ENCODE data around the gene ZNF429.

GRCh38 chr19:21487969-21488368 is 17.4 kb upstream of the ZNF429 start:
- TF ChIP-seq CTCF (IDR thresholded peaks at IDR 0.05) = no peak
- TF ChIP-seq POLR2A (IDR thresholded peaks at IDR 0.05) = no peak

Measured in adrenal gland (tissue), 5 donors.